ENCODE measurements around the gene SLC35A4. TPM values are rescaled to one million over a fixed set of nuclear protein-coding genes. Genes with fewer than 3 reads are reported as not detected.

The SLC35A4 gene
- total RNA-seq, 1 experiment from 2014 or later, result 91.3 TPM

DNA sequence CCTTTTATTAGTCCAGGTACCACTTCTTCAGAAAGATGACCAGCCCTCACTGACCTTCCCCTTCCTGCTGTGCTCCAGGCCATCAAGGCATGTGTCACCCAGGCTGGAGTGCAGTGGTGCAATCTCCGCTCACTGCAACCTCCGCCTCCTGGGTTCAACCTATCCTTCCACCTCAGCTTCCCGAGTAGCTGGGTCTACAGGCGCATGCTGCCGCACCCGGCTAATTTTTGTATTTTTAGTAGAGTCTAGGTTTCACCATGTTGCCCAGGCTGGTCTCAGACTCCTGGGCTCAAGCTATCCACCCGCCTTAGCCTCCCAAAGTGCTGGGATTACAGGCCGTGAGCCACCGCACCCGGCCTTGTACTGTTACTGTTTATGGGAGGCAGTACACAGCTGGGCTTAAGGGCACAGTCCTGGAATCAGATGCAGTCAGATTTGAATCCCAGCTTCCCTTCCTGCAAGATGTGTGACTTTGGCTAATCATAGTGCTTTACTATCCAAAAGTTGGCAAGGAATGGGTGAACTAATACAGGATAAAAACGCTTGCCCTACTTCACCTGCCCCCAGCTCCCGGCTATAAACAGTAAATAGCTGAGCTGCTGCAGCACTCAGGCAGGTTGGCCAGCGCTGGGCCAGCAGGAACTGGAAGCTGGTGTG lies 17.6 kb upstream of the SLC35A4 start:
- Histone ChIP-seq H3K9me3 (no peaks in the 10 kb centered on the region), H3K4me1 (peaks cover 13% of the 10 kb centered on the region), H3K27me3 (replicated peaks; ENCODE audit: control insufficient read depth, insufficient read depth, low read length) (no peaks in the 10 kb centered on the region), H3K36me3 (ENCODE audit: control insufficient read depth, insufficient read depth, low read length) (peaks cover 6% of the 10 kb centered on the region), H3K4me3 (ENCODE audit: low read depth, low read length) (peak overlapping the region; percentile 13; the same call in 1 of the 2 replicates)
- Mint-ChIP-seq H3K36me3 (ENCODE audit: insufficient read depth, unreplicated experiment) (peaks cover 93% of the 10 kb centered on the region), H3K27ac (ENCODE audit: unreplicated experiment) (peak overlapping the region; percentile 88), H3K4me3 (ENCODE audit: unreplicated experiment) (peak overlapping the region; percentile 69), H3K9me3 (ENCODE audit: unreplicated experiment) (no peaks in the 10 kb centered on the region), H3K27me3 (ENCODE audit: insufficient read depth, unreplicated experiment) (no peaks in the 10 kb centered on the region), H3K4me1 (ENCODE audit: low read depth, unreplicated experiment) (peaks cover 19% of the 10 kb centered on the region)
- no TSS peak for BruUV-seq (replicated peaks)
- TF ChIP-seq, protein P1, sequence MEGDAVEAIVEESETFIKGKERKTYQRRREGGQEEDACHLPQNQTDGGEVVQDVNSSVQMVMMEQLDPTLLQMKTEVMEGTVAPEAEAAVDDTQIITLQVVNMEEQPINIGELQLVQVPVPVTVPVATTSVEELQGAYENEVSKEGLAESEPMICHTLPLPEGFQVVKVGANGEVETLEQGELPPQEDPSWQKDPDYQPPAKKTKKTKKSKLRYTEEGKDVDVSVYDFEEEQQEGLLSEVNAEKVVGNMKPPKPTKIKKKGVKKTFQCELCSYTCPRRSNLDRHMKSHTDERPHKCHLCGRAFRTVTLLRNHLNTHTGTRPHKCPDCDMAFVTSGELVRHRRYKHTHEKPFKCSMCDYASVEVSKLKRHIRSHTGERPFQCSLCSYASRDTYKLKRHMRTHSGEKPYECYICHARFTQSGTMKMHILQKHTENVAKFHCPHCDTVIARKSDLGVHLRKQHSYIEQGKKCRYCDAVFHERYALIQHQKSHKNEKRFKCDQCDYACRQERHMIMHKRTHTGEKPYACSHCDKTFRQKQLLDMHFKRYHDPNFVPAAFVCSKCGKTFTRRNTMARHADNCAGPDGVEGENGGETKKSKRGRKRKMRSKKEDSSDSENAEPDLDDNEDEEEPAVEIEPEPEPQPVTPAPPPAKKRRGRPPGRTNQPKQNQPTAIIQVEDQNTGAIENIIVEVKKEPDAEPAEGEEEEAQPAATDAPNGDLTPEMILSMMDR (IDR thresholded peaks at IDR 0.05; ENCODE audit: insufficient read depth in 1 of 2, low read depth in 1 of 2, low read length in 1 of 2, severe bottlenecking in 1 of 2, unreplicated experiment in 1 of 2), result no peak
- CTCF ChIA-PET, result interaction anchor here (0.6 to 1.7 kb wide), 15 partner anchors 10 to 200 kb away, joined by 3 to 10 read pairs (median 4); partner anchors contain the start of genes APBB3, CD14, HARS1 and HBEGF
- POLR2A ChIA-PET, result interaction anchor here (0.5 to 2.1 kb wide), 12 partner anchors 10 to 173 kb away, joined by 3 to 30 read pairs (median 4); partner anchors contain the start of genes ANKHD1, APBB3, HARS1 and HARS2
- DNase-seq, result peak in 1 of 2 experiments; percentile 28
- intact Hi-C loops (cut with micrococcal nuclease; ENCODE audit: unreplicated experiment), result loop anchor here (1.0 to 2.0 kb wide), 6 partner anchors 10 to 174 kb away; partner anchors contain the start of genes APBB3, CD14, SLC35A4 and SRA1

DNA sequence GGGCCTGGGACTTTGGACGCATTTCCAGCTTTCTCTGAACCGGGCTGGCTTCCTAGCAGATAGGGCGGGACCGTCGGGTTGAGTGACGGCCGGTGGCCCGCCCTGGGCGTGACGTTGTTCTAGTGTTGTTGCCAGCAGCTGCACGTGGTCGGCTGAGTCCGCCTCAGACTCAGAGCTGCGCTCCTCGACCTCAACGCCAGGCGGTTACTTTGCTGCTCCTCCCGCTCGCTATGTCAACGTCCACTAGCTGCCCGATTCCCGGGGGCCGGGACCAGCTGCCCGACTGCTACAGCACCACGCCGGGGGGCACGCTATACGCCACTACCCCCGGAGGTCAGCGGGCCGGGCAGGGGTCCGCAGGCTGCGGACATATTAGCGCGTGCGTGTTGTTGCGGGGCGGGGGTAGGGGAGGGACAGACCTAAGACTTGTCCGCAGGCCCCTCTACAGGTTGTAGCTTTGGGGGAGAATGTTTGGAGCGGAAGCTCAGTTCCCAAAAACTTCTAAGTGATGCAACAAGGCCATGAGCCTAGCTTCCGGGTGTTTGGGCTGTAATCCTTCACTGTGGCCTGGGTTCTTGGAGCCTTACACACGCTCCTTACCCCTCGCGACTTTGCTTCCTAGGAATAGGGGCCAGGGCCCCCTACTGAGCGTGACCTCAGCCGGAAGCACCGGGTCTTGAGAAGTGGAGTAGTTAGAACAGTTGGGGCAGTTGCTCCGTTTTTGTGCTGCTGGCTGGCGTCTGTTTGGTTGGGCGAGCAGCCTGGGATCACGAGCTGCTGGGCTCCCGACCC lies 16.9 kb upstream of the SLC35A4 start, which contains the start of gene EIF4EBP3:
Gene EIF4EBP3 (plus strand): TSS at position 155 of the 792 bp plus-strand sequence. CDS start 76 bp downstream, at position 231.
- peak within 1 kb of the TSS; percentile 38 for H3K4me3 ChIP-seq (ENCODE audit: low read depth, low read length)
- H3K36me3 ChIP-seq (ENCODE audit: control insufficient read depth, insufficient read depth, low read length), result peaks cover 6% of the 10 kb centered on the region
- Mint-ChIP-seq H3K4me3 (ENCODE audit: unreplicated experiment) (peak within 1 kb of the TSS; percentile 69), H3K9me3 (ENCODE audit: unreplicated experiment) (no peaks in the 10 kb centered on the region), H3K36me3 (ENCODE audit: insufficient read depth, unreplicated experiment) (peaks cover 89% of the 10 kb centered on the region), H3K27ac (ENCODE audit: unreplicated experiment) (peak within 1 kb of the TSS; percentile 88), H3K4me1 (ENCODE audit: low read depth, unreplicated experiment) (peaks cover 19% of the 10 kb centered on the region), H3K27me3 (ENCODE audit: insufficient read depth, unreplicated experiment) (no peaks in the 10 kb centered on the region)
- no peaks in the 10 kb centered on the region for H3K27me3 ChIP-seq (replicated peaks; ENCODE audit: control insufficient read depth, insufficient read depth, low read length)
- H3K9me3 ChIP-seq, result no peaks in the 10 kb centered on the region
- ChIA-PET POLR2A (interaction anchor here (0.5 to 2.1 kb wide), 12 partner anchors 10 to 173 kb away, joined by 3 to 30 read pairs (median 4); partner anchors contain the start of genes ANKHD1, APBB3, HARS1 and HARS2), CTCF (interaction anchor here (0.6 to 1.7 kb wide), 15 partner anchors 10 to 201 kb away, joined by 3 to 10 read pairs (median 4); partner anchors contain the start of genes APBB3, CD14, HARS1 and HBEGF)
- TSS peak; percentile 32 for BruUV-seq (replicated peaks)
- H3K4me1 ChIP-seq, result peaks cover 13% of the 10 kb centered on the region
- intact Hi-C loops (cut with micrococcal nuclease; ENCODE audit: unreplicated experiment), result loop anchor here (1.0 to 2.0 kb wide), 6 partner anchors 10 to 175 kb away; partner anchors contain the start of genes APBB3, CD14, SLC35A4 and SRA1
- DNase-seq, result peak; percentile 97
- TF ChIP-seq, protein P1 (IDR thresholded peaks at IDR 0.05; ENCODE audit: insufficient read depth in 1 of 2, low read depth in 1 of 2, low read length in 1 of 2, severe bottlenecking in 1 of 2, unreplicated experiment in 1 of 2), result peak; percentile 37 to 48

DNA sequence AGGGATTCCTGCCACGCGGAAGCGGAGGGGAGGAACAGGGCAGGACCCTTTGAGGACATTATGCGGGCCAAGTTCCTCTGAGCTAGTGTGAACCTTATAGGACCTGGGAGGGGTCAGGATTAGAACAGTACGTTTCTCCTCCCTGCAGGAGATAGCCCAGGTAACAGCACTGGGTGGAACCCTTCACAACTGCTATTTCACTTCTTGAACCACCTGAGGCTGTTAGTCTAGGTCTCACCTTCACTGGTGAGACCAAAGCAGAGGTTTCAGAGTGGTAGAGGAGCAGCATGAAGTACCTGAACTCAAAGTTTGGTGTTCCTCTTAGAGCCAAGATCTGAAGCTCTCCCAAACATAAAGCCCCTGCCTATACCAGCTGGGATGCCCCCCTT lies 16.3 kb upstream of the SLC35A4 start:
- Mint-ChIP-seq H3K4me3 (ENCODE audit: unreplicated experiment) (peak overlapping the region; percentile 69), H3K4me1 (ENCODE audit: low read depth, unreplicated experiment) (peaks cover 20% of the 10 kb centered on the region), H3K9me3 (ENCODE audit: unreplicated experiment) (no peaks in the 10 kb centered on the region), H3K27ac (ENCODE audit: unreplicated experiment) (peak overlapping the region; percentile 88), H3K36me3 (ENCODE audit: insufficient read depth, unreplicated experiment) (peaks cover 93% of the 10 kb centered on the region), H3K27me3 (ENCODE audit: insufficient read depth, unreplicated experiment) (no peaks in the 10 kb centered on the region)
- no peak for DNase-seq
- intact Hi-C loops (cut with micrococcal nuclease; ENCODE audit: unreplicated experiment), result no loop called here
- Histone ChIP-seq H3K4me1 (peaks cover 13% of the 10 kb centered on the region), H3K9me3 (no peaks in the 10 kb centered on the region), H3K4me3 (ENCODE audit: low read depth, low read length) (peak overlapping the region; percentile 38), H3K27me3 (replicated peaks; ENCODE audit: control insufficient read depth, insufficient read depth, low read length) (no peaks in the 10 kb centered on the region), H3K36me3 (ENCODE audit: control insufficient read depth, insufficient read depth, low read length) (peaks cover 6% of the 10 kb centered on the region)
- POLR2A ChIA-PET, result interaction anchor here (1.1 to 2.1 kb wide), 7 partner anchors 9 to 163 kb away, joined by 3 to 30 read pairs (median 8); partner anchors contain the start of genes APBB3, HARS1, HARS2 and IK
- CTCF ChIA-PET, result interaction anchor here (1.3 to 1.7 kb wide), 4 partner anchors 9 to 175 kb away, joined by 3 to 10 read pairs (median 4); partner anchors contain the start of genes CD14, SRA1 and ZMAT2
- TF ChIP-seq, protein P1 (IDR thresholded peaks at IDR 0.05; ENCODE audit: insufficient read depth in 1 of 2, low read depth in 1 of 2, low read length in 1 of 2, severe bottlenecking in 1 of 2, unreplicated experiment in 1 of 2), result no peak
- no TSS peak for BruUV-seq (replicated peaks)
